ENCODE data around the gene AUP1. TPM values are rescaled to one million over a fixed set of nuclear protein-coding genes. Genes with fewer than 3 reads are reported as not detected.

The AUP1 gene
- polyA plus RNA-seq, 3 donors = 130 to 385 (median 149) TPM

GRCh38 chr2:74498500-74499266 is 30.8 kb downstream of the AUP1 start:
- H3K79me2 ChIP-seq (ENCODE audit: insufficient read depth, low read length) = peaks cover 3% of the 10 kb centered on the region
- peak overlapping the region; percentile 87 for H3K4me2 ChIP-seq (replicated peaks; ENCODE audit: extremely low read depth, low read length, poor library complexity, severe bottlenecking)
- H3K27ac ChIP-seq (ENCODE audit: low read depth in 1 of 2, low read length in 2 of 2) = no peak overlapping the region
- peak in 2 of 3 donors; percentile 39 to 48 for DNase-seq
- peaks cover 0 to 20% of the 10 kb centered on the region in 2 donors for H3K9me3 ChIP-seq (replicated peaks in 1 of 2; ENCODE audit: control insufficient read depth in 1 of 2, insufficient read depth in 1 of 2, low read length in 2 of 2)
- H3K27me3 Mint-ChIP-seq (ENCODE audit: low read depth in 3 of 3) = peaks cover 62 to 77% (median 64%) of the 10 kb centered on the region in 3 donors
- H3K4me3 ChIP-seq (replicated peaks in 1 of 3; ENCODE audit: low read depth in 2 of 3, low read length in 3 of 3) = peak overlapping the region; percentile 29 to 79 (median 35)
- peak overlapping the region; percentile 56 for H3K9ac ChIP-seq (ENCODE audit: insufficient read depth, low read length, poor library complexity, severe bottlenecking)
- peak overlapping the region in 1 of 7 donors; percentile 3 for H3K27ac Mint-ChIP-seq
- H4K20me1 ChIP-seq (ENCODE audit: insufficient read depth, low read length) = no peaks in the 10 kb centered on the region
- 2% methylated on average over 40 of the region's 41 CpGs for WGBS (ENCODE audit: insufficient coverage)
- intact Hi-C loops (cut with micrococcal nuclease) = no loop called here
- H2AFZ ChIP-seq (ENCODE audit: insufficient read depth, low read depth, low read length, poor library complexity, severe bottlenecking) = peak overlapping the region; percentile 90
- peak overlapping the region; percentile 76 to 97 for H3K4me3 Mint-ChIP-seq
- peaks cover 37 to 45% of the 10 kb centered on the region in 2 donors for H3K36me3 Mint-ChIP-seq
- peaks cover 43% of the 10 kb centered on the region for H3K4me1 Mint-ChIP-seq
- H3K27me3 ChIP-seq (ENCODE audit: control insufficient read depth in 2 of 2, insufficient read depth in 2 of 2, low read length in 2 of 2) = peaks cover 51 to 66% of the 10 kb centered on the region in 2 donors
- peaks cover 41 to 46% of the 10 kb centered on the region in 2 donors for H3K4me1 ChIP-seq (ENCODE audit: control insufficient read depth in 1 of 2, insufficient read depth in 2 of 2, low read length in 2 of 2)
- peaks cover 5 to 10% of the 10 kb centered on the region in 2 donors for H3K36me3 ChIP-seq (replicated peaks in 1 of 2; ENCODE audit: control insufficient read depth in 1 of 2, insufficient read depth in 2 of 2, low read length in 2 of 2)
- TF ChIP-seq CTCF (IDR thresholded peaks at IDR 0.05) = no peak
- peaks cover 0 to 27% (median 4%) of the 10 kb centered on the region in 7 donors for H3K9me3 Mint-ChIP-seq

- TF ChIP-seq CTCF (IDR thresholded peaks at IDR 0.05) = no peak
- Mint-ChIP-seq H3K4me3 (peak overlapping the region; percentile 76 to 97), H3K36me3 (peaks cover 45 to 52% of the 10 kb centered on the region in 2 donors), H3K27me3 (ENCODE audit: low read depth in 3 of 3) (peaks cover 62 to 74% (median 65%) of the 10 kb centered on the region in 3 donors), H3K27ac (peak overlapping the region in 1 of 7 donors; percentile 24), H3K4me1 (peaks cover 38% of the 10 kb centered on the region), H3K9me3 (peaks cover 0 to 27% (median 4%) of the 10 kb centered on the region in 7 donors)
- H2AFZ ChIP-seq (ENCODE audit: insufficient read depth, low read depth, low read length, poor library complexity, severe bottlenecking) = peak overlapping the region; percentile 90
- peak overlapping the region; percentile 56 for H3K9ac ChIP-seq (ENCODE audit: insufficient read depth, low read length, poor library complexity, severe bottlenecking)
- peak overlapping the region; percentile 29 to 79 (median 35) for H3K4me3 ChIP-seq (replicated peaks in 1 of 3; ENCODE audit: low read depth in 2 of 3, low read length in 3 of 3)
- H3K79me2 ChIP-seq (ENCODE audit: insufficient read depth, low read length) = no peaks in the 10 kb centered on the region
- no peaks in the 10 kb centered on the region for H4K20me1 ChIP-seq (ENCODE audit: insufficient read depth, low read length)
- no peak overlapping the region for H3K27ac ChIP-seq (ENCODE audit: low read depth in 1 of 2, low read length in 2 of 2)
- H3K27me3 ChIP-seq (ENCODE audit: control insufficient read depth in 2 of 2, insufficient read depth in 2 of 2, low read length in 2 of 2) = peaks cover 51 to 66% of the 10 kb centered on the region in 2 donors
- 4% methylated on average over 60 of the region's 61 CpGs for WGBS (ENCODE audit: insufficient coverage)
- DNase-seq = no peak
- peaks cover 36 to 38% of the 10 kb centered on the region in 2 donors for H3K4me1 ChIP-seq (ENCODE audit: control insufficient read depth in 1 of 2, insufficient read depth in 2 of 2, low read length in 2 of 2)
- intact Hi-C loops (cut with micrococcal nuclease) = no loop called here
- H3K9me3 ChIP-seq (replicated peaks in 1 of 2; ENCODE audit: control insufficient read depth in 1 of 2, insufficient read depth in 1 of 2, low read length in 2 of 2) = peaks cover 0 to 20% of the 10 kb centered on the region in 2 donors
- peak overlapping the region; percentile 87 for H3K4me2 ChIP-seq (replicated peaks; ENCODE audit: extremely low read depth, low read length, poor library complexity, severe bottlenecking)
- H3K36me3 ChIP-seq (replicated peaks in 1 of 2; ENCODE audit: control insufficient read depth in 1 of 2, insufficient read depth in 2 of 2, low read length in 2 of 2) = peaks cover 13 to 18% of the 10 kb centered on the region in 2 donors
These were observed 31.6 kb downstream of the AUP1 start for GRCh38 chr2:74497777-74498499.
